ENCODE results near the gene TRIM67. TPM values are rescaled to one million over a fixed set of nuclear protein-coding genes. Genes with fewer than 3 reads are reported as not detected.

Gene TRIM67
- total and polyA plus RNA-seq, 2 of the 4 experiments (the other 2 are of a cell fraction): not detected

- Histone ChIP-seq H3K4me2 (ENCODE audit: low read depth, low read length) (no peak overlapping the region), H3K27me3 (ENCODE audit: control insufficient read depth, insufficient read depth, low read length) (no peaks in the 10 kb centered on the region), H3K18ac (ENCODE audit: low read depth, low read length) (no peak overlapping the region), H2BK120ac (ENCODE audit: low read depth, low read length) (no peak overlapping the region), H3K4me1 (ENCODE audit: control insufficient read depth, insufficient read depth, low read length) (no peaks in the 10 kb centered on the region), H3K36me3 (ENCODE audit: control insufficient read depth, insufficient read depth, low read length) (no peaks in the 10 kb centered on the region; the same call in none of the 2 replicates), H4K5ac (ENCODE audit: low read depth, low read length) (no peak overlapping the region), H2BK5ac (ENCODE audit: low read depth, low read length, poor library complexity, severe bottlenecking) (no peak overlapping the region), H3K9ac (ENCODE audit: low read depth, low read length) (no peak overlapping the region), H4K8ac (ENCODE audit: low read depth in 2 of 2, low read length in 2 of 2) (no peak overlapping the region), H2AK5ac (ENCODE audit: low read depth, low read length) (no peak overlapping the region), H2AFZ (replicated peaks; ENCODE audit: low read length, poor library complexity) (no peak overlapping the region), H3K4ac (ENCODE audit: low read depth, low read length) (no peak overlapping the region), H3K56ac (ENCODE audit: extremely low read depth, insufficient read depth, low read length) (no peak overlapping the region), H2BK20ac (ENCODE audit: low read depth, low read length) (no peak overlapping the region), H3K9me1 (ENCODE audit: insufficient read depth, low read length) (no peaks in the 10 kb centered on the region), H2BK15ac (ENCODE audit: low read depth, low read length) (no peak overlapping the region), H4K20me1 (ENCODE audit: insufficient read depth, low read length) (no peaks in the 10 kb centered on the region; the same call in 1 of the 2 replicates), H3K14ac (replicated peaks; ENCODE audit: low read depth, low read length) (no peak overlapping the region), H3K79me1 (ENCODE audit: low read depth in 1 of 2, low read length in 2 of 2) (peaks cover 29% of the 10 kb centered on the region in 2 experiments), H3K27ac (ENCODE audit: insufficient read depth, low read length) (no peak overlapping the region), H4K91ac (ENCODE audit: insufficient read depth, low read depth, low read length) (no peak overlapping the region), H3K4me3 (ENCODE audit: insufficient read depth, low read depth, low read length) (no peak overlapping the region), H3K23ac (ENCODE audit: low read depth, low read length) (no peak overlapping the region), H3K9me3 (ENCODE audit: control insufficient read depth, insufficient read depth, low read length) (no peaks in the 10 kb centered on the region), H2AK9ac (replicated peaks; ENCODE audit: low read depth, low read length, poor library complexity) (no peak overlapping the region)
- ChIA-PET POLR2A (ENCODE audit: unreplicated experiment) (no interaction called here), CTCF (no interaction called here)
- in situ Hi-C loops (cut with MboI; ENCODE audit: low sequenced_read_pairs): no loop called here
- BruUV-seq (replicated peaks): no TSS peak
- dilution Hi-C loops (cut with HindIII; ENCODE audit: low sequenced_read_pairs, unreplicated experiment): no loop called here
- ATAC-seq (ENCODE audit: low read depth) (peak; percentile 29; the same call in 1 of the 2 replicates), DNase-seq (peak; percentile 45)
- WGBS, 2 experiments (ENCODE audit: extremely low coverage in 2 of 2, insufficient read length in 1 of 2): no CpG with 5 or more reads among the region's 1 CpG
- intact Hi-C loops (cut with micrococcal nuclease): no loop called here
- TF ChIP-seq NFE2L2 (IDR thresholded peaks at IDR 0.05; ENCODE audit: low read depth, low read length) (no peak), MXI1 (IDR thresholded peaks at IDR 0.05; ENCODE audit: borderline replicate concordance, low read depth, low read length) (no peak), RFX5 (IDR thresholded peaks at IDR 0.05; ENCODE audit: low read depth, low read length) (no peak), MAFK (IDR thresholded peaks at IDR 0.05; ENCODE audit: low read depth, low read length) (peak; percentile 65)
Observed at GRCh38 chr1:231248778-231249177, 86.9 kb downstream of the TRIM67 start.

All from IMR-90 (cell line).